ENCODE data around the gene CDSN.

- TF ChIP-seq, protein P1, sequence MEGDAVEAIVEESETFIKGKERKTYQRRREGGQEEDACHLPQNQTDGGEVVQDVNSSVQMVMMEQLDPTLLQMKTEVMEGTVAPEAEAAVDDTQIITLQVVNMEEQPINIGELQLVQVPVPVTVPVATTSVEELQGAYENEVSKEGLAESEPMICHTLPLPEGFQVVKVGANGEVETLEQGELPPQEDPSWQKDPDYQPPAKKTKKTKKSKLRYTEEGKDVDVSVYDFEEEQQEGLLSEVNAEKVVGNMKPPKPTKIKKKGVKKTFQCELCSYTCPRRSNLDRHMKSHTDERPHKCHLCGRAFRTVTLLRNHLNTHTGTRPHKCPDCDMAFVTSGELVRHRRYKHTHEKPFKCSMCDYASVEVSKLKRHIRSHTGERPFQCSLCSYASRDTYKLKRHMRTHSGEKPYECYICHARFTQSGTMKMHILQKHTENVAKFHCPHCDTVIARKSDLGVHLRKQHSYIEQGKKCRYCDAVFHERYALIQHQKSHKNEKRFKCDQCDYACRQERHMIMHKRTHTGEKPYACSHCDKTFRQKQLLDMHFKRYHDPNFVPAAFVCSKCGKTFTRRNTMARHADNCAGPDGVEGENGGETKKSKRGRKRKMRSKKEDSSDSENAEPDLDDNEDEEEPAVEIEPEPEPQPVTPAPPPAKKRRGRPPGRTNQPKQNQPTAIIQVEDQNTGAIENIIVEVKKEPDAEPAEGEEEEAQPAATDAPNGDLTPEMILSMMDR (conservative IDR thresholded peaks at IDR 0.05), result no peak
- TF ChIP-seq EZH2 (IDR thresholded peaks at IDR 0.05; ENCODE audit: low read depth), result no peak
Measured at GRCh38 chr6:31110825-31111582, 9.2 kb downstream of the CDSN start.

All from PC-9 (cell line).